K562 (cell line): ENCODE results near the gene ST6GALNAC1. TPM values are rescaled to one million over a fixed set of nuclear protein-coding genes. Genes with fewer than 3 reads are reported as not detected.
A peak's percentile ranks its signal among the peaks of the same experiment; 100 is the strongest.

Source experiments
- ATAC-seq: fragments of 200-7000 bp; cut with Tn5 transposase; 3 replicates; pipeline ENCODE4 v1.9.1; 2020; ENCODE audit warnings: moderate library complexity
- BruUV-seq: library from RNA; stranded (reverse); fragments of 400-500 nt; replicated peaks from 2 replicates; lab custom pipeline; 2021; lab: Mats Ljungman, UMichigan
- CTCF ChIA-PET: fragments of 300-600 bp; formaldehyde crosslinking; extraction: SDS; loops from one replicate; lab custom pipeline; 2021; ENCODE audit warnings: low intra/inter-chr PET ratio; lab: Yijun Ruan, JAX
- POLR2A ChIA-PET: fragments of 300-600, 350-650 bp; sonication (Branson Sonifier 250); formaldehyde crosslinking; extraction: SDS; loops from one replicate; lab custom pipeline; 2021; ENCODE audit warnings: antibody characterized with exemption, inconsistent platforms; lab: Yijun Ruan, JAX
- DNase-seq, 4 experiments: peaks; one replicate each; pipeline versions ENCODE4 v3.0.0 to v3.0.0-alpha.2; 2011 to 2018; ENCODE audit warnings: low spot score in 3 of 4, mixed read lengths in 3 of 4; ENCODE audit errors: extremely low read depth in 1 of 4
- FAIRE-seq: peaks from 2 replicates; lab custom pipeline; 2011; peaks lifted over from hg19 to GRCh38; lab: Jason Lieb, UNC
- H2AFZ ChIP-seq: 2 replicates; pipeline ENCODE4 v1.6.0; 2011; ENCODE audit warnings: low read depth, low read length, control low read depth, inconsistent platforms
- H3K27ac ChIP-seq: fragments of 200-600 bp; 3 replicates; pipeline ENCODE4 v1.8.0; 2011; ENCODE audit warnings: low read depth, mild to moderate bottlenecking, control low read depth, inconsistent platforms, low read length, moderate library complexity, mixed read lengths; ENCODE audit errors: extremely low read depth
- H3K27me3 ChIP-seq, 2 experiments: fragments of 300-600 bp in 1 of 2; 2 replicates in 1 of 2; 3 replicates in 1 of 2; pipeline versions ENCODE4 v1.6.0 to v1.8.0; 2011; ENCODE audit warnings: inconsistent platforms in 2 of 2, low read length in 2 of 2, mild to moderate bottlenecking in 1 of 2, mixed read lengths in 1 of 2, moderate library complexity in 1 of 2; ENCODE audit not compliant: control insufficient read depth in 2 of 2, insufficient read depth in 2 of 2
- H3K36me3 ChIP-seq: fragments of 300-600 bp; 3 replicates; pipeline ENCODE4 v1.8.0; 2011; ENCODE audit warnings: mild to moderate bottlenecking, low read length, inconsistent platforms; ENCODE audit not compliant: control insufficient read depth, insufficient read depth
- H3K4me1 ChIP-seq, 2 experiments: fragments of 200-600 bp in 1 of 2; replicated peaks in 1 of 2; 2 replicates in 1 of 2; 3 replicates in 1 of 2; pipeline versions ENCODE4 v1.5.1 to v1.8.0; 2011; ENCODE audit warnings: inconsistent platforms in 2 of 2, low read length in 2 of 2, mild to moderate bottlenecking in 1 of 2, mixed read lengths in 1 of 2, moderate library complexity in 1 of 2; ENCODE audit not compliant: control insufficient read depth in 2 of 2, insufficient read depth in 2 of 2
- H3K4me2 ChIP-seq: 2 replicates; pipeline ENCODE4 v1.6.1; 2011; ENCODE audit warnings: low read length, control low read depth, inconsistent platforms, mixed read lengths; ENCODE audit not compliant: insufficient read depth
- H3K4me3 ChIP-seq: fragments of 200-600 bp; sonication (generic), shearing (Covaris generic); 2 replicates; pipeline ENCODE4 v1.5.1; 2016; ENCODE audit warnings: control low read depth, inconsistent platforms
- H3K79me2 ChIP-seq: fragments of 200-600 bp; 3 replicates; pipeline ENCODE4 v1.8.0; 2011; ENCODE audit warnings: low read length, inconsistent platforms; ENCODE audit not compliant: control insufficient read depth, insufficient read depth
- H3K9ac ChIP-seq, 2 experiments: 2 replicates each; pipeline versions ENCODE4 v1.6.0 to v1.6.1; 2011; ENCODE audit warnings: low read depth in 2 of 2, low read length in 2 of 2, control low read depth in 1 of 2, inconsistent platforms in 1 of 2, mild to moderate bottlenecking in 1 of 2, mixed read lengths in 1 of 2; ENCODE audit not compliant: insufficient read depth in 1 of 2
- H3K9me1 ChIP-seq: one replicate; pipeline ENCODE4 v1.6.0; 2011; ENCODE audit warnings: inconsistent platforms, mild to moderate bottlenecking, low read length, moderate library complexity; ENCODE audit not compliant: control insufficient read depth, insufficient read depth
- H3K9me3 ChIP-seq: replicated peaks from 2 replicates; pipeline ENCODE4 v1.5.1; 2011; ENCODE audit warnings: low read depth, low read length, inconsistent platforms; ENCODE audit not compliant: control insufficient read depth, insufficient read depth
- H4K20me1 ChIP-seq: replicated peaks from 2 replicates; pipeline ENCODE4 v1.6.1; 2011; ENCODE audit warnings: low read length, inconsistent platforms, mixed read lengths; ENCODE audit not compliant: control insufficient read depth, insufficient read depth
- ILF3 ChIP-seq: fragments of 450-650 bp; IDR thresholded peaks from 2 replicates; pipeline ENCODE4 v1.6.1; 2018; ENCODE audit warnings: antibody characterized with exemption, mild to moderate bottlenecking, moderate library complexity, borderline replicate concordance
- NONO ChIP-seq, 2 experiments: fragments of 200-400 bp in 1 of 2; fragments of 450-650 bp in 1 of 2; formaldehyde crosslinking in 1 of 2; IDR thresholded peaks; 2 replicates each; pipeline ENCODE4 v1.6.1; 2017; ENCODE audit warnings: low read depth in 2 of 2, mild to moderate bottlenecking in 2 of 2, moderate library complexity in 2 of 2, low read length in 1 of 2
- ZC3H8 ChIP-seq: fragments of 450-650 bp; IDR thresholded peaks from 2 replicates; pipeline ENCODE4 v1.6.1; 2017
- ZNF121 ChIP-seq: sonication (generic); formaldehyde crosslinking; conservative IDR thresholded peaks from 2 replicates; pipeline ENCODE4 v1.8.0; 2022; ENCODE audit warnings: missing genetic modification reagents
- WGBS: fragments of 100-300 bp; shearing (Covaris generic); methylation state at CpG from one replicate; pipeline ENCODE4 v1.1.6; 2016; ENCODE audit warnings: low coverage, mixed read lengths; ENCODE audit not compliant: insufficient coverage; ENCODE audit errors: missing lambda C conversion rate; 5-methylcytosine and 5-hydroxymethylcytosine counted together
- in situ Hi-C: fragments of 300-500 bp; cut with MboI; formaldehyde crosslinking; loops from 4 replicates; pipeline ENCODE4 v1.15.0; 2018; ENCODE audit warnings: inconsistent platforms, mixed read lengths
- intact Hi-C: fragments of 100-400 bp; cut with micrococcal nuclease; formaldehyde crosslinking; loops from 2 replicates; pipeline ENCODE4 v1.14.2; 2022
- polyA plus RNA-seq, 8 experiments: library from polyadenylated mRNA; depleted of rRNA in 4 of 8; stranded (reverse) in 5 of 8; unstranded in 3 of 8; fragments of >200 nt; fragmentation: Nextera tagmentation in 2 of 8; fragmentation: Illumina TruSeq in 1 of 8; extraction: Ambion mirVana in 2 of 8; extraction: Trizol in 1 of 8; gene quantifications; 2 replicates each; pipeline versions ENCODE4 v1.2.1 to v1.2.3, GENCODE V29; 2011 to 2014; ENCODE audit warnings: inconsistent platforms in 1 of 8, missing spikeins in 1 of 8
- total RNA-seq, 7 experiments: library from RNA; depleted of rRNA in 6 of 7; stranded (reverse); fragments of >200 nt in 6 of 7; fragmentation: Illumina TruSeq in 2 of 7; extraction: Trizol in 2 of 7; gene quantifications; 2 replicates each; pipeline versions ENCODE4 v1.2.1 to v1.2.3, GENCODE V29; 2011 to 2021; ENCODE audit warnings: low replicate concordance in 1 of 7

ST6GALNAC1 gene
- total and polyA plus RNA-seq, 9 of the 15 experiments (the other 6 are each of a cell fraction or from before 2014, with no cell fraction given) = 20.6 to 68.4 (median 50.5) TPM

- in situ Hi-C loops (no loop called here), intact Hi-C loops (no loop called here)
- peaks cover 8 to 24% of the 10 kb centered on the region in 2 experiments; a peak in 3 of 5 replicates for H3K4me1 ChIP-seq
- no peak overlapping the region for H3K4me2 ChIP-seq
- H3K4me3 ChIP-seq = no peak overlapping the region
- H3K79me2 ChIP-seq = no peaks in the 10 kb centered on the region
- no peak overlapping the region for H2AFZ ChIP-seq
- no peak overlapping the region for H3K27ac ChIP-seq
- FAIRE-seq (no peak), DNase-seq (peak in 1 of 4 experiments; percentile 4), ATAC-seq (no peak)
- no peaks in the 10 kb centered on the region for H4K20me1 ChIP-seq
- no peak overlapping the region for H3K9ac ChIP-seq
- no peaks in the 10 kb centered on the region for H3K36me3 ChIP-seq
- TF ChIP-seq ZNF121 (CRISPR knock-in tag) (peak; percentile 67; the same call in 1 of the 2 replicates), ZC3H8 (no peak), ILF3 (no peak), NONO (IDR thresholded peaks at IDR 0.05; ENCODE audit: low read depth in 2 of 2, low read length in 1 of 2) (no peak)
- ChIA-PET CTCF (no interaction called here), POLR2A (interaction anchor here (0.6 to 2.3 kb wide), 4 partner anchors 9 to 144 kb away, joined by 3 to 6 read pairs (median 3); no protein-coding TSS in a partner anchor)
- no TSS peak for BruUV-seq
- no peaks in the 10 kb centered on the region for H3K9me1 ChIP-seq
- 55% methylated on average over 13 of the region's 13 CpGs for whole genome bisulfite sequencing
- H3K9me3 ChIP-seq = no peaks in the 10 kb centered on the region
- no peaks in the 10 kb centered on the region for H3K27me3 ChIP-seq
These were observed 47.2 kb upstream of the ST6GALNAC1 start for GRCh38 chr17:76690596-76691280.
